ENCODE measurements around the gene NTM. TPM values are rescaled to one million over a fixed set of nuclear protein-coding genes. Genes with fewer than 3 reads are reported as not detected.

Gene NTM
- total RNA-seq, 1 experiment from 2014 or later: 0.73 TPM

- Mint-ChIP-seq H3K36me3 (ENCODE audit: insufficient read depth, unreplicated experiment) (no peaks in the 10 kb centered on the region), H3K4me3 (ENCODE audit: unreplicated experiment) (no peak overlapping the region), H3K27ac (ENCODE audit: unreplicated experiment) (no peak overlapping the region), H3K4me1 (ENCODE audit: low read depth, unreplicated experiment) (no peaks in the 10 kb centered on the region), H3K9me3 (ENCODE audit: unreplicated experiment) (no peaks in the 10 kb centered on the region), H3K27me3 (ENCODE audit: insufficient read depth, unreplicated experiment) (peaks cover 17% of the 10 kb centered on the region)
- no peaks in the 10 kb centered on the region for H3K4me1 ChIP-seq
- no TSS peak for BruUV-seq (replicated peaks)
- H3K4me3 ChIP-seq (ENCODE audit: low read depth, low read length): no peak overlapping the region
- H3K36me3 ChIP-seq (ENCODE audit: control insufficient read depth, insufficient read depth, low read length): no peaks in the 10 kb centered on the region
- intact Hi-C loops (cut with micrococcal nuclease; ENCODE audit: unreplicated experiment): loop anchor here (10.0 kb wide), 1 partner anchor 212 kb away; no protein-coding TSS in a partner anchor
- no peaks in the 10 kb centered on the region; the same call in 1 of the 2 replicates for H3K27me3 ChIP-seq (replicated peaks; ENCODE audit: control insufficient read depth, insufficient read depth, low read length)
- no peak for DNase-seq
- no peaks in the 10 kb centered on the region for H3K9me3 ChIP-seq
- ChIA-PET POLR2A (no interaction called here), CTCF (no interaction called here)
- TF ChIP-seq CTCF (IDR thresholded peaks at IDR 0.05; ENCODE audit: insufficient read depth in 1 of 2, low read depth in 1 of 2, low read length in 1 of 2, severe bottlenecking in 1 of 2, unreplicated experiment in 1 of 2): no peak
Measured at GRCh38 chr11:131463162-131463561, 92.7 kb downstream of the NTM start.

GRCh38 chr11:131463649-131464425 lies 93.4 kb downstream of the NTM start:
- DNase-seq: no peak
- Histone ChIP-seq H3K4me1 (no peaks in the 10 kb centered on the region), H3K27me3 (replicated peaks; ENCODE audit: control insufficient read depth, insufficient read depth, low read length) (no peaks in the 10 kb centered on the region; the same call in 1 of the 2 replicates), H3K4me3 (ENCODE audit: low read depth, low read length) (no peak overlapping the region), H3K9me3 (no peaks in the 10 kb centered on the region), H3K36me3 (ENCODE audit: control insufficient read depth, insufficient read depth, low read length) (no peaks in the 10 kb centered on the region)
- POLR2A ChIA-PET: no interaction called here
- CTCF ChIA-PET: no interaction called here
- intact Hi-C loops (cut with micrococcal nuclease; ENCODE audit: unreplicated experiment): loop anchor here (10.0 kb wide), 1 partner anchor 211 kb away; no protein-coding TSS in a partner anchor
- no TSS peak for BruUV-seq (replicated peaks)
- no peak for TF ChIP-seq CTCF (IDR thresholded peaks at IDR 0.05; ENCODE audit: insufficient read depth in 1 of 2, low read depth in 1 of 2, low read length in 1 of 2, severe bottlenecking in 1 of 2, unreplicated experiment in 1 of 2)
- Mint-ChIP-seq H3K4me3 (ENCODE audit: unreplicated experiment) (no peak overlapping the region), H3K27me3 (ENCODE audit: insufficient read depth, unreplicated experiment) (peaks cover 17% of the 10 kb centered on the region), H3K27ac (ENCODE audit: unreplicated experiment) (no peak overlapping the region), H3K4me1 (ENCODE audit: low read depth, unreplicated experiment) (no peaks in the 10 kb centered on the region), H3K9me3 (ENCODE audit: unreplicated experiment) (no peaks in the 10 kb centered on the region), H3K36me3 (ENCODE audit: insufficient read depth, unreplicated experiment) (no peaks in the 10 kb centered on the region)

GRCh38 chr11:131464461-131464860 lies 94.0 kb downstream of the NTM start:
- H3K9me3 Mint-ChIP-seq (ENCODE audit: unreplicated experiment): no peaks in the 10 kb centered on the region
- H3K27me3 Mint-ChIP-seq (ENCODE audit: insufficient read depth, unreplicated experiment): peaks cover 17% of the 10 kb centered on the region
- Histone ChIP-seq H3K27me3 (replicated peaks; ENCODE audit: control insufficient read depth, insufficient read depth, low read length) (no peaks in the 10 kb centered on the region; the same call in 1 of the 2 replicates), H3K36me3 (ENCODE audit: control insufficient read depth, insufficient read depth, low read length) (no peaks in the 10 kb centered on the region), H3K9me3 (no peaks in the 10 kb centered on the region), H3K4me3 (ENCODE audit: low read depth, low read length) (no peak overlapping the region), H3K4me1 (no peaks in the 10 kb centered on the region)
- no peaks in the 10 kb centered on the region for H3K4me1 Mint-ChIP-seq (ENCODE audit: low read depth, unreplicated experiment)
- ChIA-PET POLR2A (no interaction called here), CTCF (no interaction called here)
- no TSS peak for BruUV-seq (replicated peaks)
- TF ChIP-seq CTCF (IDR thresholded peaks at IDR 0.05; ENCODE audit: insufficient read depth in 1 of 2, low read depth in 1 of 2, low read length in 1 of 2, severe bottlenecking in 1 of 2, unreplicated experiment in 1 of 2): no peak
- DNase-seq: no peak
- no peaks in the 10 kb centered on the region for H3K36me3 Mint-ChIP-seq (ENCODE audit: insufficient read depth, unreplicated experiment)
- no peak overlapping the region for H3K4me3 Mint-ChIP-seq (ENCODE audit: unreplicated experiment)
- no peak overlapping the region for H3K27ac Mint-ChIP-seq (ENCODE audit: unreplicated experiment)
- intact Hi-C loops (cut with micrococcal nuclease; ENCODE audit: unreplicated experiment): loop anchor here (10.0 kb wide), 1 partner anchor 210 kb away; no protein-coding TSS in a partner anchor

Data from Caco-2 (cell line).